GM23338 (cell line): ENCODE data around the gene TNFAIP8L3.

Experiments used
- CREB1 ChIP-seq: fragments of 250-450 bp; sonication (Bioruptor Pico); IDR thresholded peaks from 2 replicates; pipeline ENCODE4 v1.5.0; 2020; ENCODE audit warnings: low read depth, mild to moderate bottlenecking, moderate library complexity
- CTCF ChIP-seq, 2 experiments: fragments of 200-600 bp in 1 of 2; sonication (generic) in 1 of 2; conservative IDR thresholded peaks; 2 replicates each; pipeline versions ENCODE4 v1.5.1 to v1.6.1; 2016 to 2017; ENCODE audit warnings: antibody characterized with exemption in 2 of 2, low read depth in 2 of 2, mild to moderate bottlenecking in 2 of 2, moderate library complexity in 1 of 2
- ETS1 ChIP-seq: IDR thresholded peaks from 2 replicates; pipeline ENCODE4 v1.6.1; 2016; ENCODE audit warnings: antibody characterized with exemption
- EZH2 ChIP-seq: fragments of 200-600 bp; sonication (generic); IDR thresholded peaks from one replicate; pipeline ENCODE4 v1.8.0; 2017; ENCODE audit warnings: antibody characterized with exemption, mild to moderate bottlenecking, low read depth; ENCODE audit not compliant: unreplicated experiment
- EZH2phosphoT487 ChIP-seq: fragments of 200-600 bp; sonication (generic); IDR thresholded peaks from one replicate; pipeline ENCODE4 v1.8.1; 2018; ENCODE audit warnings: antibody characterized with exemption; ENCODE audit not compliant: unreplicated experiment
- JUNB ChIP-seq: IDR thresholded peaks from one replicate; pipeline ENCODE4 v1.6.1; 2016; ENCODE audit warnings: antibody characterized with exemption; ENCODE audit not compliant: unreplicated experiment
- NANOG ChIP-seq: IDR thresholded peaks from 2 replicates; pipeline ENCODE4 v1.6.1; 2016; ENCODE audit warnings: antibody characterized with exemption, borderline replicate concordance
- POLR2AphosphoS5 ChIP-seq: IDR thresholded peaks from 2 replicates; pipeline ENCODE4 v1.6.1; 2016; ENCODE audit warnings: antibody characterized with exemption, low read depth
- REST ChIP-seq: IDR thresholded peaks from one replicate; pipeline ENCODE4 v1.6.1; 2018; ENCODE audit warnings: antibody characterized with exemption; ENCODE audit not compliant: unreplicated experiment
- STAT1 ChIP-seq: IDR thresholded peaks from one replicate; pipeline ENCODE4 v1.6.1; 2016; ENCODE audit warnings: antibody characterized with exemption; ENCODE audit not compliant: unreplicated experiment
- ZNF114 ChIP-seq: fragments of 250-450 bp; sonication (Bioruptor Pico); IDR thresholded peaks from 2 replicates; pipeline ENCODE4 v1.5.0; 2020; ENCODE audit warnings: mild to moderate bottlenecking, moderate library complexity
- ZNF331 ChIP-seq: fragments of 250-450 bp; sonication (Bioruptor Pico); IDR thresholded peaks from 2 replicates; pipeline ENCODE4 v1.5.0; 2020; ENCODE audit warnings: low read depth, mild to moderate bottlenecking, moderate library complexity

- no peak for TF ChIP-seq CTCF (conservative IDR thresholded peaks at IDR 0.05; ENCODE audit: low read depth in 2 of 2)
- TF ChIP-seq POLR2AphosphoS5: no peak
- no peak for TF ChIP-seq EZH2phosphoT487
- no peak for TF ChIP-seq EZH2
- no peak for TF ChIP-seq CREB1 (CRISPR knock-in tag)
- no peak for TF ChIP-seq REST
- no peak for TF ChIP-seq NANOG
- no peak for TF ChIP-seq JUNB
- no peak for TF ChIP-seq STAT1
- TF ChIP-seq ETS1: no peak
- TF ChIP-seq ZNF331 (CRISPR knock-in tag): no peak
- TF ChIP-seq ZNF114 (CRISPR knock-in tag): no peak
Measured at GRCh38 chr15:51114437-51115119, 19.9 kb upstream of the TNFAIP8L3 start.
